Measurements from ENCODE around the gene IPO11. TPM values are rescaled to one million over a fixed set of nuclear protein-coding genes. Genes with fewer than 3 reads are reported as not detected.
A peak's percentile ranks its signal among the peaks of the same experiment; 100 is the strongest.

Gene IPO11
- total RNA-seq, 1 experiment from 2014 or later = 66.5 TPM

DNA sequence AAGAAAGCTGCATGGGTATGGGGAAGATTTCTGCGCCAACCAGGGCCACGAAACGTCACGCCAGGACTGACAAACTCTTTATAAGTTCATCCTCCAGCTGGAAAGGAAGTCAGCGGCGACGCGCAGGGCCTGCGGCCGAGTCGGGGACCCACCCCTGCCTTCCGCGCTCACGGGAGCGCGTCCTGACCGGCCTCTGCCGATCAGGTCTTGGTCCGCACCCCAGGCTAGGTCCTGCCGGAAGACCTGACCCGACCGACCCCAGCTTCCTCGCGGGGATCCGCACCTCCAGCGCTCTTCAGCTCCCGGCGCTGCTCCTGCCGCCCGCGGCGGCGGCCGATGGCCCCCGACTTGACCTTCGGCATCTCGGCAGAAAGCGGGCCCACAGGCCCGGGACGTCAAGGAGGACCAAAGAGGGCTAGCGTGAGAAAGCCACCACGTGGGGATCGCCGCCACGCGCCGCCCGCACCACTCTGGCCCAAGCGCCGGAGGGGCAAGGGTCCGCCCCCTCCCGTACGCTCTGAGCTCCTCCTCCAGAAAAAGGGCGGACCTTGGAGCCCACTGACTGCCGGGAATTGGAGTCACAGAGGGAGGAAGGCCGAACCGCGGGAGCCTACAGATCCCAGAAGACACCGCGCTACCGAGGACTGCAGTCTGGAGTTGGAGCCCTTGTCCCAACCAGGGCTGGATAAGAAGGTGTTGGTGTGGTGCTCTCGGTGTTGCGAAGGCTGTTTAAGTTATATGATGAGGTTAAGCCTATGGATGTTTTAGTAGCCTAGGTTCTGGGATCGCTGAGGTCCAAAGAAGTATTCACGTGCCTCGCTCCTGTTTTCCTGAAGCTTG, 8.9 kb upstream of the IPO11 start, which contains the start of gene DIMT1:
TSS of gene DIMT1 (minus strand) at position 495 of the 840 bp plus-strand sequence. CDS start at position 362, 133 bp downstream.
- no peaks in the 10 kb centered on the region for H3K9me3 ChIP-seq (ENCODE audit: low read depth, low read length, poor library complexity, severe bottlenecking)
- H3K27me3 ChIP-seq (replicated peaks; ENCODE audit: insufficient read depth, low read depth, low read length, poor library complexity) = no peaks in the 10 kb centered on the region
- peak; percentile 98 for DNase-seq (ENCODE audit: low spot score)

DNA sequence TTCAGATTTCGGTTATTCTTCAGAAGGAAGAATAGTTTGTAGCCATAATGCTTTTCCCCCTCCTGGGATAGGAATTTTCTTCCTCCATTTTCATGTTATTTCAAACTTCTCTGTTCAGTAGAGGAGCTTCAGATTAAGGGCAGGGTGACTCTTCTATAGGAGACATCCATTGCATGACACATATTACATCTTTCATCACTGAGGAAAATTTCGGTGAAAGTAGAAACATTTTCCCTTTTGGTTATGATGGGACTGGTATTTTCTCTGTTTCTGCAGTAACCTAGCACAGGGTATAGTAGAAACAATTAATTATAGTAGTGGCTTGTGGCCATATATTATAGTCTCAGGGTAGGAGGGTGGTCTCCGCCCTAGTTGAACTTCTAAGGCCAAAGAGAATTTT, 1.1 kb downstream of the IPO11 start:
- Histone ChIP-seq H3K36me3 (ENCODE audit: insufficient read depth, low read length, poor library complexity, severe bottlenecking) (no peaks in the 10 kb centered on the region), H3K4me1 (ENCODE audit: insufficient read depth, low read length, poor library complexity, severe bottlenecking) (peaks cover 11% of the 10 kb centered on the region), H3K4me3 (ENCODE audit: low read depth, low read length, poor library complexity, severe bottlenecking) (peak overlapping the region; percentile 95), H3K27ac (ENCODE audit: low read depth, low read length, poor library complexity, severe bottlenecking) (no peak overlapping the region), H3K27me3 (replicated peaks; ENCODE audit: insufficient read depth, low read depth, low read length, poor library complexity) (no peaks in the 10 kb centered on the region), H3K9me3 (ENCODE audit: low read depth, low read length, poor library complexity, severe bottlenecking) (no peaks in the 10 kb centered on the region)
- POLR2A ChIA-PET (ENCODE audit: low non-redundant PET) = no interaction called here
- intact Hi-C loops (cut with micrococcal nuclease; ENCODE audit: unreplicated experiment) = no loop called here
- DNase-seq (ENCODE audit: low spot score) = no peak
- BruUV-seq (replicated peaks) = no TSS peak
- CTCF ChIA-PET = no interaction called here
- TF ChIP-seq EZH2 (IDR thresholded peaks at IDR 0.05; ENCODE audit: borderline replicate concordance, low read depth, low read length, poor library complexity, severe bottlenecking) = no peak
- TF ChIP-seq, protein P1, sequence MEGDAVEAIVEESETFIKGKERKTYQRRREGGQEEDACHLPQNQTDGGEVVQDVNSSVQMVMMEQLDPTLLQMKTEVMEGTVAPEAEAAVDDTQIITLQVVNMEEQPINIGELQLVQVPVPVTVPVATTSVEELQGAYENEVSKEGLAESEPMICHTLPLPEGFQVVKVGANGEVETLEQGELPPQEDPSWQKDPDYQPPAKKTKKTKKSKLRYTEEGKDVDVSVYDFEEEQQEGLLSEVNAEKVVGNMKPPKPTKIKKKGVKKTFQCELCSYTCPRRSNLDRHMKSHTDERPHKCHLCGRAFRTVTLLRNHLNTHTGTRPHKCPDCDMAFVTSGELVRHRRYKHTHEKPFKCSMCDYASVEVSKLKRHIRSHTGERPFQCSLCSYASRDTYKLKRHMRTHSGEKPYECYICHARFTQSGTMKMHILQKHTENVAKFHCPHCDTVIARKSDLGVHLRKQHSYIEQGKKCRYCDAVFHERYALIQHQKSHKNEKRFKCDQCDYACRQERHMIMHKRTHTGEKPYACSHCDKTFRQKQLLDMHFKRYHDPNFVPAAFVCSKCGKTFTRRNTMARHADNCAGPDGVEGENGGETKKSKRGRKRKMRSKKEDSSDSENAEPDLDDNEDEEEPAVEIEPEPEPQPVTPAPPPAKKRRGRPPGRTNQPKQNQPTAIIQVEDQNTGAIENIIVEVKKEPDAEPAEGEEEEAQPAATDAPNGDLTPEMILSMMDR (conservative IDR thresholded peaks at IDR 0.05; ENCODE audit: low read depth, low read length) = no peak

More for the DNA sequence above, 8.9 kb upstream of the IPO11 start, which contains the start of gene DIMT1:
- Histone ChIP-seq H3K36me3 (ENCODE audit: insufficient read depth, low read length, poor library complexity, severe bottlenecking) (peaks cover 12% of the 10 kb centered on the region), H3K4me3 (ENCODE audit: low read depth, low read length, poor library complexity, severe bottlenecking) (peak within 1 kb of the TSS; percentile 84), H3K27ac (ENCODE audit: low read depth, low read length, poor library complexity, severe bottlenecking) (peak within 1 kb of the TSS; percentile 93), H3K4me1 (ENCODE audit: insufficient read depth, low read length, poor library complexity, severe bottlenecking) (peaks cover 9% of the 10 kb centered on the region)
- CTCF ChIA-PET = interaction anchor here (0.6 kb wide), 1 partner anchor 61 kb away, joined by 9 read pairs; no protein-coding TSS in a partner anchor
- TF ChIP-seq EZH2 (IDR thresholded peaks at IDR 0.05; ENCODE audit: borderline replicate concordance, low read depth, low read length, poor library complexity, severe bottlenecking) = no peak
- TF ChIP-seq, protein P1 (conservative IDR thresholded peaks at IDR 0.05; ENCODE audit: low read depth, low read length) = no peak
- no TSS peak for BruUV-seq (replicated peaks)
- POLR2A ChIA-PET (ENCODE audit: low non-redundant PET) = interaction anchor here (0.6 to 1.0 kb wide), 2 partner anchors 9 to 767 kb away, joined by 4 to 5 read pairs; partner anchors contain the start of gene IPO11
- intact Hi-C loops (cut with micrococcal nuclease; ENCODE audit: unreplicated experiment) = no loop called here

DNA sequence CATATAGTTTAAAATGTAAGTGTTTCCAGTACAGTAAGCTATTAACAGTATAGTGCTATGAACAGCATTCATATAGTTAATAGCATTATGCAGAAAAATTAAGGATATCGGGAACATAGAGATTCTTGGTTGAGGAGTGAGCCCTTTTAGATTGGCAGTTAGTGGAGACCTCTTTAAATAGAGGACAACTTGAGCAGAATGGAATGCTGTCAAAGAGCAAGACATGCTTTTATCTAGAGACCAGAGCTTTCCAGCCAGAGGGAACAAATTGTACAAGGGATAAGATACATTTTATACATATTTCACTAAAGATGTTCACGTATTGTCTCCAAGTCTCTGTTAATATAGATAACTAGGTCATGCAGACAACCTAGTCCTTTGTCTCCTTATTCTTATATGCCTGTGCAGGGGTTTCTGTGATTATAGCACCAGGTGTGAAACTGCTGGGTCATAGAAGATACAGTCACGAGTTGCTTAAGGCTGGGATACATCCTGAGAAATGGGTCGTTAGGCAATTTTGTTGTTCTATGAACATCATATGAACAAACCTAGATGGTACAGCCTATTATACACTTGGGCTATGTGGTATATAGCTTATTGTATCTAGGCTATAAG, 6.0 kb downstream of the IPO11 start:
- no peak for TF ChIP-seq EZH2 (IDR thresholded peaks at IDR 0.05; ENCODE audit: borderline replicate concordance, low read depth, low read length, poor library complexity, severe bottlenecking)
- TF ChIP-seq, protein P1 (conservative IDR thresholded peaks at IDR 0.05; ENCODE audit: low read depth, low read length) = no peak
- POLR2A ChIA-PET (ENCODE audit: low non-redundant PET) = no interaction called here

More for the DNA sequence above, 6.0 kb downstream of the IPO11 start:
- no TSS peak for BruUV-seq (replicated peaks)
- intact Hi-C loops (cut with micrococcal nuclease; ENCODE audit: unreplicated experiment) = no loop called here
- Histone ChIP-seq H3K27me3 (replicated peaks; ENCODE audit: insufficient read depth, low read depth, low read length, poor library complexity) (no peaks in the 10 kb centered on the region), H3K9me3 (ENCODE audit: low read depth, low read length, poor library complexity, severe bottlenecking) (no peaks in the 10 kb centered on the region), H3K36me3 (ENCODE audit: insufficient read depth, low read length, poor library complexity, severe bottlenecking) (no peaks in the 10 kb centered on the region), H3K27ac (ENCODE audit: low read depth, low read length, poor library complexity, severe bottlenecking) (no peak overlapping the region), H3K4me1 (ENCODE audit: insufficient read depth, low read length, poor library complexity, severe bottlenecking) (peaks cover 9% of the 10 kb centered on the region), H3K4me3 (ENCODE audit: low read depth, low read length, poor library complexity, severe bottlenecking) (no peak overlapping the region)
- DNase-seq (ENCODE audit: low spot score) = no peak
- CTCF ChIA-PET = no interaction called here

Data from A673 (cell line).